GM12878 (cell line): ENCODE measurements around the gene GGT7. TPM values are rescaled to one million over a fixed set of nuclear protein-coding genes. Genes with fewer than 3 reads are reported as not detected.
A peak's percentile ranks its signal among the peaks of the same experiment; 100 is the strongest.

Experiments
- BRCA1 ChIP-seq: IDR thresholded peaks from 2 replicates; pipeline ENCODE4 v1.6.1; 2011; ENCODE audit warnings: low read depth, low read length, improper control_type of control experiment
- CBX5 ChIP-seq: sonication (generic); IDR thresholded peaks from 2 replicates; pipeline ENCODE4 v1.6.1; 2016; ENCODE audit warnings: low read depth, moderate library complexity, mild to moderate bottlenecking, inconsistent platforms
- CHD2 ChIP-seq: IDR thresholded peaks from 2 replicates; pipeline ENCODE4 v1.6.1; 2011; ENCODE audit warnings: low read depth, low read length, improper control_type of control experiment, borderline replicate concordance
- CREM ChIP-seq: IDR thresholded peaks from 2 replicates; pipeline ENCODE4 v1.6.1; 2014; ENCODE audit warnings: antibody characterized with exemption, low read depth
- HCFC1 ChIP-seq: fragments of 150-350 bp; IDR thresholded peaks from 2 replicates; pipeline ENCODE4 v1.6.1; 2014; ENCODE audit warnings: low read length
- IKZF1 ChIP-seq: fragments of 450-650 bp; conservative IDR thresholded peaks from 2 replicates; pipeline ENCODE4 v1.6.1; 2017; ENCODE audit warnings: antibody characterized with exemption, mild to moderate bottlenecking
- JUND ChIP-seq: IDR thresholded peaks from 2 replicates; pipeline ENCODE4 v1.6.1; 2012; ENCODE audit warnings: low read depth, mild to moderate bottlenecking, low read length, improper control_type of control experiment, moderate library complexity
- KAT2A ChIP-seq: conservative IDR thresholded peaks from 2 replicates; pipeline ENCODE4 v1.6.1; 2011; ENCODE audit warnings: low read depth, low read length; ENCODE audit not compliant: control insufficient read depth
- POLR2A ChIP-seq: IDR thresholded peaks from 2 replicates; pipeline ENCODE4 v1.6.1; 2011; ENCODE audit warnings: low read depth, mild to moderate bottlenecking, low read length
- RAD21 ChIP-seq: IDR thresholded peaks from 2 replicates; pipeline ENCODE4 v1.6.1; 2011; ENCODE audit warnings: mild to moderate bottlenecking, low read depth, low read length, moderate library complexity; ENCODE audit not compliant: insufficient read depth
- SIX5 ChIP-seq: IDR thresholded peaks from 2 replicates; pipeline ENCODE4 v1.6.1; 2011; ENCODE audit warnings: mild to moderate bottlenecking, low read depth, low read length, moderate library complexity; ENCODE audit not compliant: severe bottlenecking
- SREBF1 ChIP-seq: IDR thresholded peaks from 2 replicates; pipeline ENCODE4 v1.6.1; 2012; ENCODE audit warnings: mild to moderate bottlenecking, low read length
- TCF3 ChIP-seq: IDR thresholded peaks from 2 replicates; pipeline ENCODE4 v1.6.1; 2012; ENCODE audit warnings: low read depth, mild to moderate bottlenecking, low read length, borderline replicate concordance; ENCODE audit not compliant: insufficient read depth
- WRNIP1 ChIP-seq: IDR thresholded peaks from 2 replicates; pipeline ENCODE4 v1.6.1; 2011; ENCODE audit warnings: low read depth, low read length, improper control_type of control experiment, borderline replicate concordance
- ZSCAN29 ChIP-seq: fragments of 450-650 bp; IDR thresholded peaks from 2 replicates; pipeline ENCODE4 v1.6.1; 2017; ENCODE audit warnings: mild to moderate bottlenecking, moderate library complexity
- polyA plus RNA-seq, 11 experiments: library from polyadenylated mRNA; depleted of rRNA in 4 of 11; unstranded in 6 of 11; stranded (reverse) in 5 of 11; fragments of >200 nt; fragmentation: Nextera tagmentation in 4 of 11; fragmentation: Illumina TruSeq in 1 of 11; extraction: Ambion mirVana in 4 of 11; extraction: Trizol in 1 of 11; gene quantifications; 1 replicate in 1 of 11; 2 replicates in 10 of 11; pipeline versions ENCODE4 v1.2.1 to v1.2.3, GENCODE V29; 2011 to 2016; ENCODE audit warnings: inconsistent platforms in 2 of 11, missing spikeins in 2 of 11, low read depth in 1 of 11
- total RNA-seq, 4 experiments: library from RNA; depleted of rRNA in 3 of 4; stranded (reverse); fragments of >200 nt in 3 of 4; fragmentation: Illumina TruSeq in 1 of 4; extraction: Trizol in 1 of 4; gene quantifications; 2 replicates each; pipeline versions ENCODE4 v1.2.1 to v1.2.3, GENCODE V29; 2013 to 2021
- TF ChIP-seq, protein P1 (sequence below): fragments of 450-650 bp; IDR thresholded peaks from 2 replicates; pipeline ENCODE4 v1.6.1; 2017; ENCODE audit warnings: mild to moderate bottlenecking, moderate library complexity
- TF ChIP-seq, protein P2 (sequence below): IDR thresholded peaks from 2 replicates; pipeline ENCODE4 v1.6.1; 2012; ENCODE audit warnings: low read depth, low read length, improper control_type of control experiment
- TF ChIP-seq, protein P3 (sequence below): fragments of 450-650 bp; conservative IDR thresholded peaks from 2 replicates; pipeline ENCODE4 v1.6.1; 2017; ENCODE audit warnings: mild to moderate bottlenecking, moderate library complexity
- TF ChIP-seq, protein P4 (sequence below), 3 experiments: IDR thresholded peaks in 2 of 3; conservative IDR thresholded peaks in 1 of 3; 2 replicates each; pipeline ENCODE4 v1.5.1; 2011; ENCODE audit warnings: low read depth in 3 of 3, low read length in 3 of 3, mild to moderate bottlenecking in 3 of 3, control low read depth in 2 of 3, moderate library complexity in 2 of 3, inconsistent platforms in 1 of 3, mixed read lengths in 1 of 3; ENCODE audit not compliant: control insufficient read depth in 2 of 3, insufficient read depth in 1 of 3; ENCODE audit errors: extremely low read depth in 1 of 3

GGT7 gene
- total and polyA plus RNA-seq, 10 of the 15 experiments (the other 5 are each of a cell fraction or from before 2014, with no cell fraction given) = 0.02 to 14.7 (median 5.3) TPM

DNA sequence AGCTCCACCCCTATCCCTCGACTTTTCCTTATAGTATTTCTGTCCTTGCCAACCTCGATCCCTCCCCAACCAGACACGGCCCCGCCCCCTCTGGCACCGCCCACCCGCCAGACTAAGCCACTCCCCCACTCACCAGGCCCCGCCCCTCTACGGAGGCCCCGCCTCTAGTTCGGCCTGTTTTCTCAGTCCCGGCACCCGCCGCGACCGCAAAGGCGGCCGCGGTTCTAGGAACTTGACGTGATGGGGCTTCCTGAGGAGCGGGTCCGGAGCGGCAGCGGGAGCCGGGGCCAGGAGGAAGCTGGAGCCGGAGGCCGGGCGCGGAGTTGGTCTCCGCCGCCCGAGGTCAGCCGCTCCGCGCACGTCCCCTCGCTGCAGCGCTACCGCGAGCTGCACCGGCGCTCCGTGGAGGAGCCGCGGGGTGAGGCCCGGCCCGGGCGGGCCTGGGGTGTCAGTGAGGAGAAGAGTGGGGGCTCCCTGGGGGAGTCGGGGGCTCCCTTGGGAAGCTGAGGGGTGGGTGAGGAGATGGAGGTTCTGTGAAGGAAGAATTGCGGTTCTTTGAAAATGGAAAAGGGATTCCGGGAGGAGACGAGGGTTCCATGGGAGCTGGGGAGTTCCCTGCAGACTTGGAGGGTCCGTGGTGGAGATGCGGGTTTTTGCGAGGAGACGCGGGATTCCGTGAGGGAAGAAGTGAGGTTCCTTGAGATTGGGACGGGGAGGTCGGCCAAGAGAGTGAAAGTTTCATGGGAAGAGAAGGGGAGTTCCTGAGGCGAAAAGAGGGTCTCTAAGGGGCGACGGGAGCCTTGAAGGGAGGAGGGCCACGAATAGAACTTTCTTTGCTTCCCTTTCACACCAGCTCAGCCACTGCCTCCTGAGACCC is 4.0 kb upstream of the GGT7 start, which contains the start of gene ACSS2 (continued):
- TF ChIP-seq, protein P1, sequence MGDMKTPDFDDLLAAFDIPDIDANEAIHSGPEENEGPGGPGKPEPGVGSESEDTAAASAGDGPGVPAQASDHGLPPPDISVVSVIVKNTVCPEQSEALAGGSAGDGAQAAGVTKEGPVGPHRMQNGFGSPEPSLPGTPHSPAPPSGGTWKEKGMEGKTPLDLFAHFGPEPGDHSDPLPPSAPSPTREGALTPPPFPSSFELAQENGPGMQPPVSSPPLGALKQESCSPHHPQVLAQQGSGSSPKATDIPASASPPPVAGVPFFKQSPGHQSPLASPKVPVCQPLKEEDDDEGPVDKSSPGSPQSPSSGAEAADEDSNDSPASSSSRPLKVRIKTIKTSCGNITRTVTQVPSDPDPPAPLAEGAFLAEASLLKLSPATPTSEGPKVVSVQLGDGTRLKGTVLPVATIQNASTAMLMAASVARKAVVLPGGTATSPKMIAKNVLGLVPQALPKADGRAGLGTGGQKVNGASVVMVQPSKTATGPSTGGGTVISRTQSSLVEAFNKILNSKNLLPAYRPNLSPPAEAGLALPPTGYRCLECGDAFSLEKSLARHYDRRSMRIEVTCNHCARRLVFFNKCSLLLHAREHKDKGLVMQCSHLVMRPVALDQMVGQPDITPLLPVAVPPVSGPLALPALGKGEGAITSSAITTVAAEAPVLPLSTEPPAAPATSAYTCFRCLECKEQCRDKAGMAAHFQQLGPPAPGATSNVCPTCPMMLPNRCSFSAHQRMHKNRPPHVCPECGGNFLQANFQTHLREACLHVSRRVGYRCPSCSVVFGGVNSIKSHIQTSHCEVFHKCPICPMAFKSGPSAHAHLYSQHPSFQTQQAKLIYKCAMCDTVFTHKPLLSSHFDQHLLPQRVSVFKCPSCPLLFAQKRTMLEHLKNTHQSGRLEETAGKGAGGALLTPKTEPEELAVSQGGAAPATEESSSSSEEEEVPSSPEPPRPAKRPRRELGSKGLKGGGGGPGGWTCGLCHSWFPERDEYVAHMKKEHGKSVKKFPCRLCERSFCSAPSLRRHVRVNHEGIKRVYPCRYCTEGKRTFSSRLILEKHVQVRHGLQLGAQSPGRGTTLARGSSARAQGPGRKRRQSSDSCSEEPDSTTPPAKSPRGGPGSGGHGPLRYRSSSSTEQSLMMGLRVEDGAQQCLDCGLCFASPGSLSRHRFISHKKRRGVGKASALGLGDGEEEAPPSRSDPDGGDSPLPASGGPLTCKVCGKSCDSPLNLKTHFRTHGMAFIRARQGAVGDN = no peak; the same call in 1 of the 2 replicates
- TF ChIP-seq IKZF1 (peak; percentile 73), CREM (peak; percentile 2; the same call in 1 of the 2 replicates), CHD2 (no peak), TCF3 (no peak), POLR2A (peak; percentile 61), CBX5 (no peak), JUND (no peak), ZSCAN29 (no peak), HCFC1 (no peak), WRNIP1 (no peak), SIX5 (no peak), RAD21 (no peak), SREBF1 (no peak), BRCA1 (no peak), KAT2A (no peak)
- TF ChIP-seq, protein P2, sequence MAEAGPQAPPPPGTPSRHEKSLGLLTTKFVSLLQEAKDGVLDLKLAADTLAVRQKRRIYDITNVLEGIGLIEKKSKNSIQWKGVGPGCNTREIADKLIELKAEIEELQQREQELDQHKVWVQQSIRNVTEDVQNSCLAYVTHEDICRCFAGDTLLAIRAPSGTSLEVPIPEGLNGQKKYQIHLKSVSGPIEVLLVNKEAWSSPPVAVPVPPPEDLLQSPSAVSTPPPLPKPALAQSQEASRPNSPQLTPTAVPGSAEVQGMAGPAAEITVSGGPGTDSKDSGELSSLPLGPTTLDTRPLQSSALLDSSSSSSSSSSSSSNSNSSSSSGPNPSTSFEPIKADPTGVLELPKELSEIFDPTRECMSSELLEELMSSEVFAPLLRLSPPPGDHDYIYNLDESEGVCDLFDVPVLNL = no peak
- TF ChIP-seq, protein P3, sequence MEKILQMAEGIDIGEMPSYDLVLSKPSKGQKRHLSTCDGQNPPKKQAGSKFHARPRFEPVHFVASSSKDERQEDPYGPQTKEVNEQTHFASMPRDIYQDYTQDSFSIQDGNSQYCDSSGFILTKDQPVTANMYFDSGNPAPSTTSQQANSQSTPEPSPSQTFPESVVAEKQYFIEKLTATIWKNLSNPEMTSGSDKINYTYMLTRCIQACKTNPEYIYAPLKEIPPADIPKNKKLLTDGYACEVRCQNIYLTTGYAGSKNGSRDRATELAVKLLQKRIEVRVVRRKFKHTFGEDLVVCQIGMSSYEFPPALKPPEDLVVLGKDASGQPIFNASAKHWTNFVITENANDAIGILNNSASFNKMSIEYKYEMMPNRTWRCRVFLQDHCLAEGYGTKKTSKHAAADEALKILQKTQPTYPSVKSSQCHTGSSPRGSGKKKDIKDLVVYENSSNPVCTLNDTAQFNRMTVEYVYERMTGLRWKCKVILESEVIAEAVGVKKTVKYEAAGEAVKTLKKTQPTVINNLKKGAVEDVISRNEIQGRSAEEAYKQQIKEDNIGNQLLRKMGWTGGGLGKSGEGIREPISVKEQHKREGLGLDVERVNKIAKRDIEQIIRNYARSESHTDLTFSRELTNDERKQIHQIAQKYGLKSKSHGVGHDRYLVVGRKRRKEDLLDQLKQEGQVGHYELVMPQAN = 0 out of 2 replicates have a peak, but pooled peaks have one; percentile 52
- TF ChIP-seq, protein P4, sequence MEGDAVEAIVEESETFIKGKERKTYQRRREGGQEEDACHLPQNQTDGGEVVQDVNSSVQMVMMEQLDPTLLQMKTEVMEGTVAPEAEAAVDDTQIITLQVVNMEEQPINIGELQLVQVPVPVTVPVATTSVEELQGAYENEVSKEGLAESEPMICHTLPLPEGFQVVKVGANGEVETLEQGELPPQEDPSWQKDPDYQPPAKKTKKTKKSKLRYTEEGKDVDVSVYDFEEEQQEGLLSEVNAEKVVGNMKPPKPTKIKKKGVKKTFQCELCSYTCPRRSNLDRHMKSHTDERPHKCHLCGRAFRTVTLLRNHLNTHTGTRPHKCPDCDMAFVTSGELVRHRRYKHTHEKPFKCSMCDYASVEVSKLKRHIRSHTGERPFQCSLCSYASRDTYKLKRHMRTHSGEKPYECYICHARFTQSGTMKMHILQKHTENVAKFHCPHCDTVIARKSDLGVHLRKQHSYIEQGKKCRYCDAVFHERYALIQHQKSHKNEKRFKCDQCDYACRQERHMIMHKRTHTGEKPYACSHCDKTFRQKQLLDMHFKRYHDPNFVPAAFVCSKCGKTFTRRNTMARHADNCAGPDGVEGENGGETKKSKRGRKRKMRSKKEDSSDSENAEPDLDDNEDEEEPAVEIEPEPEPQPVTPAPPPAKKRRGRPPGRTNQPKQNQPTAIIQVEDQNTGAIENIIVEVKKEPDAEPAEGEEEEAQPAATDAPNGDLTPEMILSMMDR (IDR thresholded peaks at IDR 0.05 in 2 of 3, conservative IDR thresholded peaks at IDR 0.05 in 1 of 3; ENCODE audit: control insufficient read depth in 2 of 3, extremely low read depth in 1 of 3, insufficient read depth in 1 of 3, low read depth in 3 of 3, low read length in 3 of 3) = no peak
